ENCODE data around the gene NFATC1. TPM values are rescaled to one million over a fixed set of nuclear protein-coding genes. Genes with fewer than 3 reads are reported as not detected.

NFATC1 gene
- total RNA-seq, 2 donors from 2014 or later: 27.6 to 40.8 TPM

GRCh38 chr18:79467126-79467525 is 71.4 kb downstream of the NFATC1 start:
- DNase-seq (ENCODE audit: low spot score): no peak
- H3K36me3 ChIP-seq: peaks cover 20% of the 10 kb centered on the region
- H3K27ac ChIP-seq: no peak overlapping the region
- ATAC-seq (ENCODE audit: insufficient number of reproducible peaks, low FRiP score, low read depth): no peak
- TF ChIP-seq, protein P1, sequence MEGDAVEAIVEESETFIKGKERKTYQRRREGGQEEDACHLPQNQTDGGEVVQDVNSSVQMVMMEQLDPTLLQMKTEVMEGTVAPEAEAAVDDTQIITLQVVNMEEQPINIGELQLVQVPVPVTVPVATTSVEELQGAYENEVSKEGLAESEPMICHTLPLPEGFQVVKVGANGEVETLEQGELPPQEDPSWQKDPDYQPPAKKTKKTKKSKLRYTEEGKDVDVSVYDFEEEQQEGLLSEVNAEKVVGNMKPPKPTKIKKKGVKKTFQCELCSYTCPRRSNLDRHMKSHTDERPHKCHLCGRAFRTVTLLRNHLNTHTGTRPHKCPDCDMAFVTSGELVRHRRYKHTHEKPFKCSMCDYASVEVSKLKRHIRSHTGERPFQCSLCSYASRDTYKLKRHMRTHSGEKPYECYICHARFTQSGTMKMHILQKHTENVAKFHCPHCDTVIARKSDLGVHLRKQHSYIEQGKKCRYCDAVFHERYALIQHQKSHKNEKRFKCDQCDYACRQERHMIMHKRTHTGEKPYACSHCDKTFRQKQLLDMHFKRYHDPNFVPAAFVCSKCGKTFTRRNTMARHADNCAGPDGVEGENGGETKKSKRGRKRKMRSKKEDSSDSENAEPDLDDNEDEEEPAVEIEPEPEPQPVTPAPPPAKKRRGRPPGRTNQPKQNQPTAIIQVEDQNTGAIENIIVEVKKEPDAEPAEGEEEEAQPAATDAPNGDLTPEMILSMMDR (IDR thresholded peaks at IDR 0.05): no peak
- no peaks in the 10 kb centered on the region for H3K9me3 ChIP-seq
- H3K4me1 ChIP-seq (ENCODE audit: control insufficient read depth in 1 of 2, low read depth in 2 of 2): peaks cover 0 to 2% of the 10 kb centered on the region in 2 donors
- no peak overlapping the region for H3K4me3 ChIP-seq
- no peaks in the 10 kb centered on the region for H3K27me3 ChIP-seq (replicated peaks; ENCODE audit: insufficient read depth)

DNA sequence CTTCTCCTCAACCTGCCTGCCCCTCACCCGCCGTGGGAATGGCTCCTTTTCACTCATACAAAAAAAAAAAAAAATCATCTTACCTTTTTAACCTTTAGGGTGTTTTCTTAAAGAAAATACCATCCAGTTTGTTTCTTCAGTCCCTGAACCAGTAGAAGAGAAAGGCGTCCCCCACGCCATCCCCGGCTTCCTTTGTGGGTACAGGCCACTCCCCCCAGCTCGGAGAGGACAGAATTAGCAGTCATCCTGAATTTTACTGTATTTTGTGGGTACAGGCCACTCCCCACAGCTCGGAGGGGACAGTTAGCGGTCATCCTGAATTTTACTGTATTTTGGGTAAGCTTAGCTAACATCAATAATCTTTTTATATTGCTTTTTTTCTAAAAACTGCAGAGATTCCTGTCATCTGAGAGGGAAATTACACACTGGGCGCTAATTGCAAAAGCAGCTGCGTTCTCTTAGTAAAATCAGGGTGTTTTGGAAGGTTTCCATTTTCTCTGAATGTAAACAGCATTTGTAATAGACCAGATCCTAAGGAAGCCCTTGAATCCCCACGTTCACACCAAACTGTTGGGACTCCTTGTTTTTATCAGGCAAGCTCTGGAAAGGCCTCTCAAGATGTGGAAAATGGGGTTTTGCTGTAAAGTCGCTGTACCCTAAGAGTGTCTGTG is 72.5 kb downstream of the NFATC1 start:
- no peak for ATAC-seq (ENCODE audit: insufficient number of reproducible peaks, low FRiP score, low read depth)
- DNase-seq (ENCODE audit: low spot score): no peak
- no peak overlapping the region for H3K4me3 ChIP-seq
- TF ChIP-seq, protein P1 (IDR thresholded peaks at IDR 0.05): no peak
- peaks cover 20% of the 10 kb centered on the region for H3K36me3 ChIP-seq
- no peak overlapping the region for H3K27ac ChIP-seq
- H3K9me3 ChIP-seq: no peaks in the 10 kb centered on the region
- peaks cover 0 to 2% of the 10 kb centered on the region in 2 donors for H3K4me1 ChIP-seq (ENCODE audit: control insufficient read depth in 1 of 2, low read depth in 2 of 2)
- no peaks in the 10 kb centered on the region for H3K27me3 ChIP-seq (replicated peaks; ENCODE audit: insufficient read depth)

- no peak overlapping the region for H3K27ac ChIP-seq
- peaks cover 0 to 2% of the 10 kb centered on the region in 2 donors for H3K4me1 ChIP-seq (ENCODE audit: control insufficient read depth in 1 of 2, low read depth in 2 of 2)
- ATAC-seq (ENCODE audit: insufficient number of reproducible peaks, low FRiP score, low read depth) (no peak), DNase-seq (ENCODE audit: low spot score) (no peak)
- TF ChIP-seq, protein P1 (IDR thresholded peaks at IDR 0.05): no peak
- no peaks in the 10 kb centered on the region for H3K27me3 ChIP-seq (replicated peaks; ENCODE audit: insufficient read depth)
- peaks cover 20% of the 10 kb centered on the region for H3K36me3 ChIP-seq
- no peaks in the 10 kb centered on the region for H3K9me3 ChIP-seq
- H3K4me3 ChIP-seq: no peak overlapping the region
Observed at GRCh38 chr18:79469309-79469708, 73.6 kb downstream of the NFATC1 start.

DNA sequence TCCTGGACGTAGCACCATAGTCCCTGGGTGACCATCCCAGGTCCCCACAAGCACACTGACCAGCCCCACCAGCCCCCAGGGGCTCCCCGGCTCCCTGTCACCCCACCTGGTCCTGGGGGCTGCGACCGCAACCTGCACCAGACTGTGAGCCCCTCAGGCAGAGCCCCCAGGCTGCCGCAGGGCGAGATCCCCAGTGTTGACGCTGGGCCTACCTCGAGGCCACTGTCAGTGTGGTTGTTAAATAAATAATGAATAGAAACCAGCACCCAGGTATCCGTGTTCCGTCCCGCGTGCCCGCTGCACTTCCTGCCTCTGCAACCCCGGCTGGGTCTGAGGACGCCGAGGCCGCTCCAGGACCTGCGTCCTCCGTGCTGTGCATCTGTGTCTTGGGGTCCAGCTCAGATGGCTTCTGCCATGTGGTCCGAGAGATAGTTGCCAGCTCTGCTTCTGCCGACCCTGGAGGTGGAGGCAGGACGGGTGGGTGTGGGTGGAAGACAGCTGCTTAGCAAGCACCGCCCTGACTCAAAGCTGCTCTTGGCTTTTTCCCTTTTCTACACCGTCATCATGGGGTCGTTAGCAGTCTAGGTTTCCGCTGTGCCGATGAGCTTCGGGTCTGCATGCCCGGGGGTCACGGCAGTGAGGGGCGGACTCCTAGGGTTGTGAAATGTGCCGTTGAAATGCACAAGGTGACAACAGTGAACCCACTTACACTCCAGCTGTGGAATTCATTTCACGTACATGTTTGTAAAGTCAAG is 74.2 kb downstream of the NFATC1 start:
- no peak overlapping the region for H3K4me3 ChIP-seq
- no peak overlapping the region for H3K27ac ChIP-seq
- ATAC-seq (ENCODE audit: insufficient number of reproducible peaks, low FRiP score, low read depth): no peak

DNA sequence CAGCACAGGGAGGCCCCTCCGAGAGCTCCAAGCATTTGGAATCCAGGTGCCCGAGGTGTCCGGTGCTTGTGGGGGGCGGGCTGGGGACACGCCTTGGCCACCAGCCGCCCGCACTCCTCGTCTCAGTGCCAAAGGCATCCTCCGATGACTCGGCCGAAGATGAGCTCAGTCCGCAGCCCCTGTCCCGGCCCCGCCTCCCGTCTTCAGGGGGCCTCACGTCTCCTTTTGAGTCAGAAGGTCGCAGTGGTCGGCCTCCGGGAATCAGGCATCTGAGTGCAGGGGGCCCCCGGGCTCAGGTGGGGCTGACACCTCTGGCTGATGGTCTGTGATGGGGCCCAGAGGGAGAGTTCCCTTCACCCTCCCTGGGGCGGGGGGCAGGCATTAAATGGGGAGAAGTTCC is 74.8 kb downstream of the NFATC1 start:
- no peaks in the 10 kb centered on the region for H3K9me3 ChIP-seq
- TF ChIP-seq, protein P1 (IDR thresholded peaks at IDR 0.05): no peak
- peaks cover 0 to 2% of the 10 kb centered on the region in 2 donors for H3K4me1 ChIP-seq (ENCODE audit: control insufficient read depth in 1 of 2, low read depth in 2 of 2)
- no peak overlapping the region for H3K27ac ChIP-seq
- ATAC-seq (ENCODE audit: insufficient number of reproducible peaks, low FRiP score, low read depth): no peak
- H3K27me3 ChIP-seq (replicated peaks; ENCODE audit: insufficient read depth): no peaks in the 10 kb centered on the region
- H3K4me3 ChIP-seq: no peak overlapping the region
- peaks cover 20% of the 10 kb centered on the region for H3K36me3 ChIP-seq
- no peak for DNase-seq (ENCODE audit: low spot score)

More for the DNA sequence above, 74.2 kb downstream of the NFATC1 start:
- no peaks in the 10 kb centered on the region for H3K27me3 ChIP-seq (replicated peaks; ENCODE audit: insufficient read depth)
- TF ChIP-seq, protein P1 (IDR thresholded peaks at IDR 0.05): no peak
- H3K9me3 ChIP-seq: no peaks in the 10 kb centered on the region
- H3K36me3 ChIP-seq: peaks cover 20% of the 10 kb centered on the region
- peaks cover 0 to 2% of the 10 kb centered on the region in 2 donors for H3K4me1 ChIP-seq (ENCODE audit: control insufficient read depth in 1 of 2, low read depth in 2 of 2)
- no peak for DNase-seq (ENCODE audit: low spot score)
